Stimulated activated CD4-positive, alpha-beta T cell treated with anti-CD3 and anti-CD28 coated beads, Interleukin-4, amount 100 ng/mL, for 48 hours (primary cell): ENCODE results near the gene PRDM2.

Experiments used
- DNase-seq, 2 donors: peaks; one replicate each; pipeline ENCODE4 v3.0.0-alpha.2; 2020; ENCODE audit warnings: low read depth in 2 of 2

PRDM2 gene

DNA sequence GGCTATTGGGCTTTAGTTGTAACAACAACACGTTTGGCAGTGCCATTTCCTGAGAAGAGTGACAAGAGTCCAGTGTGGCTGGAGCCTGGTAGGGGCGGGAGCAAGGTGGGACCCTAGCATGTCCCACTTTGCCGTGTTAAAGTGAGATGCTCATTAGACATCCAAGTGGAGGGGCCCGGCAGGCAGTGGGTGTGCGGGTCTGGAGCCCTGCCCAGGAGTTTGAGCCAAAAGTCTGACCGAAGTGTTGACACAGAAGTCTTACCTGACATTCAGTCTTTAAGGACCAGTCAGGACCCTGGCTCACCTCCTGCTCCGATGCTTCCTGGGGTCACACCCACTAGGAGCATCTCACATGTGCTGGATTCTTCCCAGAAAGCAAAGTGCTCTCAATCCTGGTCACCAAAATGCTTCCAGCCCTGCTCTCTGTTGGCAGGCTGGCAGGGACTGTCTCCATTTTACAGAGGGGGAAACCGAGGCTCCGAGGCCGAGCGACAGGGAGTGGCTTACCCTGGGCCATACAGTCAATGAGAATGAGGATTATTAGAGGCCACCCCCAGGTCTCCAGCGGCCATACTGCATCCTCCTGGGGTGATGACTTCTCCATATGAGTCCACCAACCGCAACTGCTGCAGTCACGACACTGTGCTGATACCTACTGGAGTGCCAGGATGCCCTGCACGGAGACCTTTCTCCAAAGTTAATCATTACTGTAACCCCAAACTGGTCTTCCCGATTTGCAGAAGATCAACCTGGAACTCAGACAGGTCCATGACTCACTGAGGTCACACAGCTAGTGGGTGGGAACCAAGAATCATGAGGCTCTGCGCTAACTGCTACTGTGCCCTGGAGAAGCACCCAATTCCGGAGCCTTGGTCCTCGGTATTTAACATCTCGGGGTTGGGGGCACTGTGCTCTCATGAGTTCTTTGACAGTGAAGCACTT lies 112.7 kb downstream of the PRDM2 start:
- DNase-seq: no peak

DNA sequence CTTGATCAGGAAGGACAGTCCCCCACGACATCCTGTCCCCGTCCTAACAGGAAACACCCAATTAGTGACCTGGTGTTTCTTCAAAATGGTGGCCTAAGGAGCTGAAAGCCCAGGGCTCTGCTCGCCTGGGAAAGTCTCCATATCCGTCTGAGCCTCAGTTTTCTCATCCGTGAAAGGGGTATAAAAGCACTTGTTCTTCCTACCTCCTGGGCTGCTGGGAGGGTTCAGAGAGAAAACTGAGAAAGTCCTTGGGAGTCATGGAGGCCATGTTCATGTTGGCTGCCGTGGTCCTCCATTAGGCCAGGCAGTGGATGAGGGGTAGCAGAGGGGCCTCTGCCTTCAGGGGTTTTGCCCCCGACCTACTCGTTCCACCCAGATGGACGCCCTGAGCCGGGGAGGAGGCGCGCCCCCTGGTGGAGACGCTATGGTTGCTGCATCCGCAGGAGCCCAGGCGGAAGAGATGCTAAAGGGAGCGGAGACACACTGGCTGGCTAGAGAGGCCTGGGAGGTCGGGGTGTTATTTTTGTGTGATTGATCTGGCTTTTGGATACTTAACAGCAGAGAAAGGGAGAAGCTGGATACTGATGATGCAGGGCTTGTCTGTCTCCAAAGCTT lies 113.5 kb downstream of the PRDM2 start:
- peak; percentile 54 to 62 for DNase-seq

DNA sequence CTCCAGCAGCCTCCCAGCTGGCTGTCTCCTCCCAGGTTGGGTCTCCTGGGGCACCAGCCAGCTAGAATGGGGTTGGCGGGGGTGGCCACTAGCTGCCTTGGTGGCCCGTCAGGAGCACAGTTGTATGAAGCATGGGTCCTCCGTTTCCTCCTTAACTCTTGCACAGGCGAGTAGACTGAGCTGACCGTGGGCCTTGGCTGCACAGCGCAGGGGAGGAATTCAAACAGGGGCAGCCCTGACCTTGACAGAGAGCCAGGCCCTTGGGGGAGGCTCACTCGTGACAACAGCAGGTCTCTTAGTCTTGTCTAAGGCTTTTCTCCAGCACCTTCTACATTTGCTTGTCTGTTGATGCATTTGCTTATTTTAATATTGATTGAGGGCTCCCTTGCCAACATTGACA lies 114.1 kb downstream of the PRDM2 start:
- DNase-seq: no peak

DNA sequence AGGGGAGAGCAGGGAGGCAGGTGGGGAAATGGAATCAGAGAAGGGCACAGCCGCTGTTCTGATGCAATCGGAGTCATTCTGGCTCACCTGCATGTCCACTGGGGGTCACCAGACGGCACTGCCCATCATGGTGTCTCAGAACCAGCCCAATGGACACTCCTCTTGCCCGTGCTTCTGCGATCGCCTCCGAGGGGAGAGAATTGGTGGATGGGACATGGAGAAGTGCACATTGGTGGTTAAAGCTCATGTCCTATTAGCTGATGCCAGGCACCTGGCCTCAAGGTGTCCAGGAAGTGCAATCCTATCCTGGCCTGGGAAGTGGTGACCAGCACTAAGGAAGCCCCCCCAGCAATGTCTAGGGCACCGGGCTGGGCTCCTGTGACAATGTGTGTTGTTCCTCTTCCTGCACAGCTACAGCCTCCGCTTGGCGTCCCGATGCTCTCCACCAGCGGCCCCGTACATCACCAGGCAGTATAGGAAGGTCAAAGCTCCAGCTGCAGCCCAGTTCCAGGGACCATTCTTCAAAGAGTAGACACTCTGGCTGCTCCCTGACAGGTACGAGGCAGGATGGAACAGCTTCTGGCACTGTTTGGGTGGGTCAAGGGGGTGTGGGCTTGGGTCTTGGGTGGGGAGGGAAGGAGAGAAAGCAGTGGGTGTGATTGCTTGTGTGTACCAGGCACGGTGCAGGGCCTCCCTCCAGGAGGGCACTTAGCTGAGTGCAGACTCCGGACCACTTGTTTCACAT lies 116.2 kb downstream of the PRDM2 start:
- no peak for DNase-seq

DNA sequence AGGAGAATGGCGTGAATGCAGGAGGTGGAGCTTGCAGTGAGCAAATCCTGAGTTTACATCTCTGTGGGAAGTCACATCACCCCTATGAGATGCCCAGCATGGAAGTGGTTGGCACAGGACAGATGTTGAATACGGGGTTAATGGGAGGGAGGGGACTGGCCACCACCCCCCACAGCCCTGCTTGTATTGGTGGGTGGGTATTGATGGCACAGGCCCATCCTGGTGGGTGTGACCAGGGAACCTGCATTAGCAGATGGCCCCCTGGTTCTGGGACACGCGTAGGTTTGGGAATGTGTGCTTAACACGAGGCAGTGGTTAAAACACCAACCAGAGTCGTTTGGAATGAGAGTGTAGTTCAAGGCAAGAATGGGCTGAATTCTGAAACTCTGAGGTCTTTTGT lies 117.9 kb downstream of the PRDM2 start:
- no peak for DNase-seq

- DNase-seq: no peak
These were observed 118.9 kb downstream of the PRDM2 start for GRCh38 chr1:13818926-13819325.

DNA sequence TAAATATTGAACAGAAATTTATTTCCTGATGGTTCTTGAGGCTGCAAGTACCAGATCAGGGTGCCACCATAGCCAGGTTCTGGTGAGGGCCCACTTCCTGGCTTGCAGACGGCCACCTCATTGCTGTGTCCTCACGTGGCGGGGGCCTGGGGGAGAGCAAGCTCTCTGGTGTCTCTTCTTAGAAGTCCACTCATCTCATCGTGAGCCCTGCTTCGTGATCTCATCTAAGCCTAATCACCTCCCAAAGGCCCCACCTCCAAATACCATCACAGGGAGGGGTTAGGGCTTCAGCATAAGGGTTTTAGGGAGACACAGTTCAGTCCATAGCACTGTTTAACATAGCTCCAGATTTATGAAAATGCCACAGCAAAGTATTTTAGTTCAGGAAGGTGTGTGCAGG lies 119.7 kb downstream of the PRDM2 start:
- no peak for DNase-seq

DNA sequence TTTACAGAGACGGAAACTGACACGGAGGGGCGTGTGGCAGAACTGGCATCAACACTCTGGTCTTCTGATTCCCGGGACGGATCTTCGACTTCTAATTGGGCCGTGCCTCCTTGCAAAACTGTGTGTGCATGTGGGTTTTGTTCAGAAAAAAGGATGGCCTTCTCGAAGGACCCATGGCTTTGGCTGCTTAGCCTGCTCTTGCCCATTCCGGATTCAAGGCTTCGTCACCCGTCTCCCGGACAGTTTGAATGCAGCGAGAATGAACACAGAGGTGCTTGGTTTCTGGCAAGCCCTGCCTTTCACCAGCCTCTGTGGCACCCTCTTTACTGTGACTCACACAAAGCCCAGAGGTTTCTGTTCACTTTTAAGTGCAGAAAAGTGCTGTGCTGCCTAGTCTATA lies 120.1 kb downstream of the PRDM2 start:
- DNase-seq: no peak

- DNase-seq: no peak
These were observed 120.5 kb downstream of the PRDM2 start for GRCh38 chr1:13820456-13820855.

GRCh38 chr1:13823126-13823880 lies 123.3 kb downstream of the PRDM2 start:
- no peak for DNase-seq

DNA sequence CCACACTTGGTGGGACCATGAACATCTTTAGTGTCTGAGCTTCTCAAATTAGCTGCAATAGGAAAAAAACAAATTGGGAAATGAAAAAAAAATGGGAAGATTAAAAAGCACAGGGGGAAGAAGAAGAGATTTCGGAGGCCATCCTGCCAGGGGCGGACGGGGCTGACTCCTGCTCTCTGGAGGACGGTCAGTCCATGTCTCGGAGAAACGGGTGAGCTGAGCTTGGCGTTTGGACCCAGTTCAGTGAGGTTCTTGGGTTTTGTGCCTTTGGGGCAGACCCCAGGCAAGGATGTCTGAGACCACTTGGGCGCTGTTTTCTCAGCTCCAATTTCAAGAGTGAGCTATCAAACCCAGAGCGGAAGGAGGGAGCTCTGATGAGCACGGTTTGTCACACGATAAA lies 123.9 kb downstream of the PRDM2 start:
- no peak for DNase-seq

DNA sequence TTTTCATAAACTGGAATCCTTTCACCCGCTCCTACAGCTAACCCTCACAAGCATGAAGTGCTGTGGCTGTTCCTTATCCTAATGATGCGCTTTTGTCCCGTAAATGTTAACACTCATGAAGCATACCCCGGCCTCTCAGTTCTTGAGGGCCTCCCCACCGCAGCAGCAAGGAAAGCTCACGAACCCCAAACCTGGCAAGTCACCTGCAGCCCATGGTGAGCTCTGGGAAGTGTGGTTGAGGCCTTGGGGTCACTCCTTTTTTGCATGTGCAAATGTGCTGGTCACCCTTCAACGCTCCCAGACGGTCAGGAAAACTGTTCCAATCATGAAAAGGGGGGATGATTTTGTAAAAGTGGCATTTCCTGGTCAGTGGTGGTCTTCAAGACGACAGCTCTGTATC lies 124.6 kb downstream of the PRDM2 start:
- no peak for DNase-seq

- no peak for DNase-seq
These were observed 125.0 kb downstream of the PRDM2 start for GRCh38 chr1:13825033-13825432.

DNA sequence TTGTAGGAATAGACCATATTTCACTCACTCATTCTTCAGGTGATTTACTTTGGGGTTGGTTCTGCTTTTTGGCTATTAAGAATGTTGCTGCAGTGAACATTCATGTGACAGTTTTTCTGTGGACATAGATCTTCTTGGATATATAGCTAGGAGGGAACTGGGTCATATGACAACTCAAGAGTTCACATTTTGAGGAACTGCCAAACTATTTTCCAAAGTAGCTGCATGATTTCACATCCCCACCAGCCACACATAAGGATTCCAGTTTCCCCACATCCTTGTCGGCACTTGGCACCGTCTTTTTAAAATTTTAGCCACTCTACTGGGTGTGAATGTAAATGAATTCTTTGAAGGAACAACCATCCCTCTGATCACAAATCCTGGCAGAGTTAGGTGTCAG lies 126.0 kb downstream of the PRDM2 start:
- no peak for DNase-seq

DNA sequence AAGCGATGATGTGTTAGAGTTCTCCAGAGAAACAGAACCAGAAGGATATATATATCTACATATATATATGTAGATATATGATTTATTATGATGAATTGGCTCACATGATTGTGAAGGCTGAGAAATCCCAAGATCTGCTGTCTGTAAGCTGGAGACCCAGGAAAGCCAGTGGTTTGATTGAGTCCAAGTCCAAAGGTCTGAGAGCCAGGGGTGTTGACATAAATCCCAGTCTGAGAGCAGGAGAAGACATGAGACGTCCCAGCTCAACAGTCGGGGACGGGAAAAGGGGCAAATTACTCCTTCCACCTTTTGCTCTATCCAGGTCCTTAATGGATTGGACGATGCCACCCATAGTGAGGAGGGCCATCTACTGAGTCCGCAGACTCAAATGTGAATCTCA lies 126.6 kb downstream of the PRDM2 start:
- no peak for DNase-seq

DNA sequence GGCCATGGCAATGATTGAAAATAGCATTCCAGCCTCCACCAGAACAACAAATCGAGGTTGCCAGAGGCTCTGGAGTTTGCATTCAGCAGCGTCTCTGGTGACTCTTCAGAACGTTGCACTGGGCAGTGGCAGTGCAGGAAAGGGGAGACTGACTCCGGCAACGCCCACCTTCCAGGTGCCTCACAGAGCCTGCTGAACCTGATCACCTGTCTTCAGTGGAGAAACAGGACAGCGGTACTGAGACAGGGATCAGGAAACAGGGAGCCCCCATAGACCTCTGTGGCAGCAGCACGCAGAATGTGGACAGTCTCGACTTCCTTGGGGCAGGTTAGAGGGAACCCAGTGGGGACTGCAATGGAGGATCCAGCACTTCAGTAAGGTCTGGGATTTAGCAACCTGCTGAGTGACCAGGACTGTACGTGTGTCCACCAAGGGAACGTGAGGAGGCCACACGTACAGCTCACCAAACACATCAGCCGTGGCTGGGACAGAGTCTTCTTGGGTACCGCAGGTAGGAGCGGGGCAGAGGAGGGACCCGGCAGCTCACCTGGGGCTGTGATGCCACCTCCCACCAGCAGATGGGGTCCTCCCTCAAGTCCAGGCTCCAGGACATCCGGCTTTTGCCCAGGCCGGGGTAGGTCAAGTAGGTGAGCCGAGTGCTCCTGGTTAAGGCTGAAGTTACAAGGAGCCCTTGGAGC lies 128.6 kb downstream of the PRDM2 start:
- DNase-seq: peak; percentile 27 to 52

- DNase-seq: no peak
These were observed 129.3 kb downstream of the PRDM2 start for GRCh38 chr1:13829152-13829769.

- DNase-seq: no peak
These were observed 130.2 kb downstream of the PRDM2 start for GRCh38 chr1:13830170-13830569.

- DNase-seq: no peak
These were observed 130.8 kb downstream of the PRDM2 start for GRCh38 chr1:13830616-13831280.

GRCh38 chr1:13832100-13832499 lies 132.1 kb downstream of the PRDM2 start:
- no peak for DNase-seq
